GM12864 (cell line): ENCODE data around the gene SHROOM3.

Source experiments
- DNase-seq: peaks from one replicate; pipeline ENCODE4 v3.0.0-alpha.2; 2011; ENCODE audit warnings: low read depth
- H3K4me3 ChIP-seq: 2 replicates; pipeline ENCODE4 v1.5.1; 2011; ENCODE audit warnings: mild to moderate bottlenecking, low read depth, low read length, control low read depth
- CTCF ChIP-seq: IDR thresholded peaks from 2 replicates; pipeline ENCODE4 v1.5.1; 2011; ENCODE audit warnings: low read depth, mild to moderate bottlenecking, moderate library complexity, low read length, control low read depth, inconsistent platforms; ENCODE audit errors: missing control alignments

The SHROOM3 gene

DNA sequence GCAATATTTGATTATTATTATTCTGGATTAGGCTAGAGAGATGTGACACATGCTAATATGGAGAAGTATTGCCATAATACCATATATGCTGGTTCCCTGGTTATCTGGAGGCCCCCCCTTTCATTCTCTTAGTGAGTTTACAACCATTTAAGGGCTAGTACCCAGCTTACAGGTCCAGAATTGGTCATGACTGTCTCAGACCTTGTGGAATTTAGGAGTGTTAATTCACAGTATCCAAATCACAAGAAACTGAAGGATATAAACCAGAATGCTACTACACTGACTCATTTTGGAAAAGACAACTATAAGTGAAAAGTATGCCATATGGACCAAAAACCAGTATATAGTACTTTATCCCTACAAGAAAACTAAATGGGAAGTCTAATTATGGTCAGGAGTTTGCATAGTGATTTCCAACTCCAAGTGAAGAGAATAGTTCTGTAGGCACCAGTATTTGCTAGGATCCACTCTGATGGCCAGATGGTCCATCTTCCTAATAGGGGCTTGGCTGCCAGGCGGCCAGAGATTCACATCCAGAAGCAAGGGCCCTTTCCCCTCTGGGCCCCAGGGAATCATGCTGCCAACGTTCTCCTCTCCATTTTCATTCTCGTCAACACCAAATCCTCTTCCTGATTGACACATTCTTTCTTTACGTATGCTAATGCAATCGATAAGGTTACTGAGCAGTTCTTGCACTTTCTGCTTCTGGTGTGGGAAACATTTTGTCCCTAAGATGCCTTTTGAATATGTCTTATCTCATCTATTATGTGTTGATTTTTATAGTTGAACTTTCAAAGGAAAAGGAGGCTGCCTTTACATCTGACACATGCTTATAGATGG, 123.6 kb downstream of the SHROOM3 start:
- H3K4me3 ChIP-seq: no peak overlapping the region
- no peak for DNase-seq
- TF ChIP-seq CTCF: no peak

DNA sequence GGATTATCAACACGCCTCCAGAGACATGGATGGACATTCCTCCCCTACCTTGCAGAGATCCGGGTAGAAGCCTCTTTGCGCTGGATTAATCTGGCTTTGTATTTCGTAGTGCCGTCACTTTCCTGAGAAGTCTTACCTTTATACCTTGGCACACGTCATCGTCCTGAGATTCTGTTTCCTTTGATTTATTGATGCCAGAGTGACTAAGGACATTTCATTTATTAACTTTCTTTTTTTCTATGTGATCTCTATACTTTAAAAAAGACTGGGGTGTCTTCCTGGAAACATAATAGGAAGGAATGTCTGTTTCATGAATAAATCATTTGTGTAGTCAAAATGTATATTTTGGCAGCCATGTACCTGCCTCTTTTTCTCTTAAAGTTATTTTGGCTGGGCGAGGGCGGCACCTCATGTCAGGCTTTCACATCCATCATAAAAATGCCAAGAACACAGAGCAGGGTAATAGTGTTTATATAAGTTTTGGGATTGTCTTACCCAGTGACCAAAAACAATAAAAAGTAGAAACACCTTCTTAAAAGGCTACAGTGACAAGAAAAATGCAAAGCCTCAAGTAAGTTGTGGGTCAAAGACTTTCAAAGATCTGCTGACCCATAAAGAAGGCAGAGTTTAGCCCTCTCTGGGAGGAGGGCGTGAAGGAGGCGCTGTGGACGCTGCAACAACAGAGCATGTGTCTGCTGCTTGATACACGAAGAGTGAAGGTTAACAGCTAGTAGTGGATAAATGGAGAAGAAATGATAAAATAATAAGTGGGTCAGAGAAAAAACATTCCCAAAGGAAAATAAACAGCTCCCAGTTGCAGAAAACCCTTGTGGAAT, 124.4 kb downstream of the SHROOM3 start:
- no peak for DNase-seq
- H3K4me3 ChIP-seq: no peak overlapping the region
- TF ChIP-seq CTCF: no peak

DNA sequence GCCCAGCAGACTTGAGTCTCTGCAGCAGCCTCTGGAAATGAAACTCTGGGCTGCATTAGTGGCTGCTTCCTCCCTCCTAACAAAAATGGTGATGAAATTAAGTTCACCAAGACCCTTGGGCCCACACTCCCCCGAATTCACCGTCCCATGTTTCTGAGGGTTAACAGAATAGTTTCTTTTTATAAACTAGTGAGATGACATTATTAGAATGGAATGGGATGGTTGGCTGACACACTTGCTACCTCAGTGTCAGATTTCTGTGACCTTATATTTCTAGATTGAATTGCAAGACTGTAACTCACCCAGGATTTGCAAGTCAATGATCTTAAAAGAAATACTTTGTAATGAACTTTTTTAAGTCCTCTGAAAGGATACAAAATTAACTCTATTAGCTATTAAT, 127.1 kb downstream of the SHROOM3 start:
- TF ChIP-seq CTCF: no peak
- DNase-seq: no peak
- H3K4me3 ChIP-seq: no peak overlapping the region

DNA sequence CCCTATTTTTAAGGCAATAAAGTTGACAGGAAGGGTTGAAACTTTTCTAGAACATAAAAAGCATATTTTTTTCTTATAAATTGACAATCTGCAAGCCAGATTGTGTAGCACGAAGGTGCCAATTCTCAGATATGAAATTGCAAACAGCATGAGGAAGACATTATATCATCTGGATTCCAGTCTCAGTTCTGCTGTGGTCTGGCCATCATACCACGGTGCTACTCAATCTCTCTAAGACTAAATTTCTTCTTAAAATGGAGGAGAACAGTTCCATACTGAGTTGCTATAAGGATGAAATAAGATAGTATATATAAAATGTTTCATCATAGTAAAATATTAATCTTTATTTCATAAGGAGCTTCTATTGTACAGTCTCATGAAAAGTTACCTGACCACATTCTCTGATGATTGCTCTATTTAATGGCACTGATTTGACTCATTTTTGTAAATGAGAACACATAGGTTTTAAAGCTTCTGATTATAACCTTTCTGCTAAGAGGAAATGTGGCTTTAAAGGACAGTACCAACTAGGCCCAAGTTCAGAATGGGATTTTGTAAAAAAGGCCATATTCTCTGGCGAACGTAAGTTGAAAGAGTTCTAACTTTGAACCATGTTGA, 127.9 kb downstream of the SHROOM3 start:
- no peak overlapping the region for H3K4me3 ChIP-seq
- no peak for TF ChIP-seq CTCF
- no peak for DNase-seq

DNA sequence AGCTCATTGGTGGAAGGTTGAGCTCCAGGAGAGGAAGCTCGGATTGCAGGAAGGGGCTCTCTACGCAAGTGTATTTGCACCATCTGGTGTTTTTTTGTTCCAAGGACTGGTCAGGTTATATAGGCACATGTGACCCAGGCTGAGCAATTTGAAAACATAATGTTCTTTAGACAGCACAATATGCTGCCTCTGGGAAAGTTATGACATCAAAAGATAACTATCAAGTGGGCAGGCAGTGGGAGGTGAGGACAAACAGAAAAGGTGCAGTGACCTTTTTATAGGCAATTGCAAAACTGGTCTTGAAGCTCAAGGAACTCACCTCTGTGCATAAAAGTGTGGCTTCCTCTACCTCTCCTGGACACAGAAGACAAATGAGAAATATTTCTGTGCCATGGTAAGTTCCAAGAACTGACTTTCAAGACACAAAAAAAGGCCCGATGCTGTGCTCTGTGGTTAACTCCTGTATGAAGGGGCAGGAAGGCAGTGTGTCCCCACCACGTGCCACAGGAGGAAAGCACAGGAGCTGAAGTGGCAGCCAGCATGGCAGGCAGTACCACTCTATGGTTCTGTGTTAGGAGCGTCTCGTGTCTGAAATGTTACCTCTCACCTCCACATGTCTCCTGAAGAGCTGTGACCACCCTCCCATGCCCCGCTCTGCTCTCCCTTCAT, 128.6 kb downstream of the SHROOM3 start:
- no peak for DNase-seq

More for the DNA sequence above, 128.6 kb downstream of the SHROOM3 start:
- H3K4me3 ChIP-seq: no peak overlapping the region
- TF ChIP-seq CTCF: no peak
